ENCODE data around the gene CYP26B1.

CYP26B1 gene

GRCh38 chr2:72095364-72095763 is 52.3 kb downstream of the CYP26B1 start:
- Histone ChIP-seq H3K27me3 (ENCODE audit: insufficient read depth, low read depth, severe bottlenecking) (no peaks in the 10 kb centered on the region), H3K27ac (no peak overlapping the region), H3K4me3 (ENCODE audit: low read depth, low read length) (no peak overlapping the region), H3K36me3 (no peaks in the 10 kb centered on the region), H3K9me3 (ENCODE audit: severe bottlenecking) (no peaks in the 10 kb centered on the region)
- no peak for TF ChIP-seq CTCF (IDR thresholded peaks at IDR 0.05; ENCODE audit: low read depth, low read length)
- DNase-seq, result no peak

- no peak for TF ChIP-seq CTCF (IDR thresholded peaks at IDR 0.05; ENCODE audit: low read depth, low read length)
- no peaks in the 10 kb centered on the region for H3K36me3 ChIP-seq
- no peak overlapping the region for H3K4me3 ChIP-seq (ENCODE audit: low read depth, low read length)
- H3K27me3 ChIP-seq (ENCODE audit: insufficient read depth, low read depth, severe bottlenecking), result no peaks in the 10 kb centered on the region
- H3K9me3 ChIP-seq (ENCODE audit: severe bottlenecking), result no peaks in the 10 kb centered on the region
- no peak overlapping the region for H3K27ac ChIP-seq
- no peak for DNase-seq
Observed at GRCh38 chr2:72094701-72095100, 53.0 kb downstream of the CYP26B1 start.

- H3K9me3 ChIP-seq (ENCODE audit: severe bottlenecking), result no peaks in the 10 kb centered on the region
- H3K36me3 ChIP-seq, result no peaks in the 10 kb centered on the region
- H3K27me3 ChIP-seq (ENCODE audit: insufficient read depth, low read depth, severe bottlenecking), result no peaks in the 10 kb centered on the region
- no peak overlapping the region for H3K4me3 ChIP-seq (ENCODE audit: low read depth, low read length)
- no peak overlapping the region for H3K27ac ChIP-seq
- TF ChIP-seq CTCF (IDR thresholded peaks at IDR 0.05; ENCODE audit: low read depth, low read length), result no peak
- DNase-seq, result no peak
Observed at GRCh38 chr2:72092111-72092510, 55.6 kb downstream of the CYP26B1 start.

- Histone ChIP-seq H3K27me3 (ENCODE audit: insufficient read depth, low read depth, severe bottlenecking) (no peaks in the 10 kb centered on the region), H3K4me3 (ENCODE audit: low read depth, low read length) (no peak overlapping the region), H3K36me3 (no peaks in the 10 kb centered on the region), H3K9me3 (ENCODE audit: severe bottlenecking) (no peaks in the 10 kb centered on the region), H3K27ac (no peak overlapping the region)
- no peak for TF ChIP-seq CTCF (IDR thresholded peaks at IDR 0.05; ENCODE audit: low read depth, low read length)
- no peak for DNase-seq
Observed at GRCh38 chr2:72090781-72091482, 56.7 kb downstream of the CYP26B1 start.

- DNase-seq, result no peak
- Histone ChIP-seq H3K27me3 (ENCODE audit: insufficient read depth, low read depth, severe bottlenecking) (no peaks in the 10 kb centered on the region), H3K4me3 (ENCODE audit: low read depth, low read length) (no peak overlapping the region), H3K27ac (no peak overlapping the region), H3K36me3 (no peaks in the 10 kb centered on the region), H3K9me3 (ENCODE audit: severe bottlenecking) (no peaks in the 10 kb centered on the region)
- no peak for TF ChIP-seq CTCF (IDR thresholded peaks at IDR 0.05; ENCODE audit: low read depth, low read length)
Observed at GRCh38 chr2:72090271-72090720, 57.4 kb downstream of the CYP26B1 start.

- no peaks in the 10 kb centered on the region for H3K36me3 ChIP-seq
- no peak overlapping the region for H3K4me3 ChIP-seq (ENCODE audit: low read depth, low read length)
- TF ChIP-seq CTCF (IDR thresholded peaks at IDR 0.05; ENCODE audit: low read depth, low read length), result no peak
- DNase-seq, result no peak
- H3K9me3 ChIP-seq (ENCODE audit: severe bottlenecking), result no peaks in the 10 kb centered on the region
- no peaks in the 10 kb centered on the region for H3K27me3 ChIP-seq (ENCODE audit: insufficient read depth, low read depth, severe bottlenecking)
- H3K27ac ChIP-seq, result no peak overlapping the region
Observed at GRCh38 chr2:72089537-72089936, 58.1 kb downstream of the CYP26B1 start.
